ENCODE results near the gene FIGN. TPM values are rescaled to one million over a fixed set of nuclear protein-coding genes. Genes with fewer than 3 reads are reported as not detected.

Gene FIGN
- total RNA-seq (2021; fragmentation: NEBNext Ultra II Directional; extraction: Animal tissue kit (Norgen Biotek cat#: 25700)), result 21.5 and 22.8 TPM in 2 replicates
- polyA plus RNA-seq (2011; rRNA removed), result 5.0 and 6.0 TPM in 2 replicates
- polyA plus RNA-seq (2011; cell fraction: cytosol; rRNA removed), result 5.5 TPM
- polyA plus RNA-seq (2011; cell fraction: nucleus; rRNA removed), result 11.5 TPM
- polyA plus RNA-seq (2012, experiment 1 of 2), result 5.0 to 10.1 TPM (median 7.2 TPM) in 4 replicates
- 0.42 TPM for polyA plus RNA-seq (2012, experiment 2 of 2)
- polyA plus RNA-seq (2013, experiment 1 of 2), result 6.6 TPM
- 6.6 TPM for polyA plus RNA-seq (2013, experiment 2 of 2)
- polyA minus RNA-seq (2011; rRNA and poly(A)+ RNA removed), result 17.7 and 19.0 TPM in 2 replicates
- 10.5 TPM for polyA minus RNA-seq (2011; cell fraction: cytosol; rRNA and poly(A)+ RNA removed)
- 25.1 TPM for polyA minus RNA-seq (2011; cell fraction: nucleus; rRNA and poly(A)+ RNA removed)
- long read RNA-seq, experiment 1, partial matches to known transcripts, result 0 of 6 reads
- long read RNA-seq, experiment 1, other reads (novel, unspliced or antisense), result 6 of 6 reads
- long read RNA-seq, experiment 2, partial matches to known transcripts, result 0 of 4 reads
- long read RNA-seq, experiment 2, other reads (novel, unspliced or antisense), result 4 of 4 reads

GRCh38 chr2:163735685-163736432 lies at the start of gene FIGN:
Gene FIGN, minus strand, starts transcription at chr2:163736008. Its CDS starts 1,081 bp downstream, at chr2:163734927.
- FAIRE-seq (peak; percentile 55), DNase-seq (ENCODE audit: low read depth in 1 of 2, low spot score in 2 of 2) (peak; percentile 70 to 83)
- peak within 1 kb of the TSS; percentile 98; the same call in 1 of the 2 replicates for H4K8ac ChIP-seq (ENCODE audit: extremely low read depth, insufficient read depth, low read length)
- WGBS, 2 experiments (ENCODE audit: extremely low coverage in 1 of 2, insufficient coverage in 1 of 2, insufficient read length in 1 of 2, insufficient replicate concordance in 2 of 2, low coverage in 1 of 2, low lambda C conversion rate in 2 of 2, missing lambda C conversion rate in 1 of 2), result 0% methylated on average over 54 of the region's 54 CpGs; no CpG with 5 or more reads in 1 of the 2 experiments
- peaks cover 0 to 7% (median 1%) of the 10 kb centered on the region in 4 experiments; a peak in 3 of 7 replicates for H3K4me1 ChIP-seq (replicated peaks in 1 of 4; ENCODE audit: control insufficient read depth in 3 of 4, insufficient read depth in 4 of 4, low read length in 3 of 4)
- peak within 1 kb of the TSS; percentile 88 for H4K5ac ChIP-seq (ENCODE audit: insufficient read length, low read depth, low read length)
- peak within 1 kb of the TSS; percentile 54 to 99 (median 80) for H3K4me3 ChIP-seq (ENCODE audit: extremely low read depth in 1 of 4, insufficient read depth in 2 of 4, low read depth in 3 of 4, low read length in 4 of 4)
- ChIA-PET CTCF (ENCODE audit: partially characterized antibody) (interaction anchor here (0.6 to 1.2 kb wide), 7 partner anchors 13 to 805 kb away, joined by 3 to 4 read pairs (median 3); no protein-coding TSS in a partner anchor), POLR2A (ENCODE audit: partially characterized antibody) (interaction anchor here (0.6 to 2.5 kb wide), 19 partner anchors 10 to 886 kb away, joined by 3 to 10 read pairs (median 4); partner anchors contain the start of gene GRB14)
- H3K4ac ChIP-seq (replicated peaks; ENCODE audit: insufficient read length, low read depth, low read length), result no peak within 1 kb of the TSS
- no peak within 1 kb of the TSS for H2AK5ac ChIP-seq (ENCODE audit: low read depth, low read length)
- peaks cover 0 to 47% of the 10 kb centered on the region in 2 experiments; a peak in 3 of 4 replicates for H3K79me2 ChIP-seq (ENCODE audit: control insufficient read depth in 1 of 2, insufficient read depth in 2 of 2, low read length in 2 of 2)
- peaks cover 0 to 1% of the 10 kb centered on the region in 2 experiments for H4K20me1 ChIP-seq (replicated peaks in 1 of 2; ENCODE audit: control insufficient read depth in 1 of 2, insufficient read depth in 2 of 2, low read length in 2 of 2)
- H3K23me2 ChIP-seq (ENCODE audit: low read depth, low read length), result peaks cover 7% of the 10 kb centered on the region
- H2BK15ac ChIP-seq (ENCODE audit: low read length), result no peak within 1 kb of the TSS
- no peaks in the 10 kb centered on the region for H3K36me3 ChIP-seq (ENCODE audit: control insufficient read depth in 2 of 4, insufficient read depth in 4 of 4, low read length in 3 of 4)
- peak within 1 kb of the TSS; percentile 87 to 95 for H3K4me2 ChIP-seq (ENCODE audit: insufficient read depth in 1 of 2, low read depth in 2 of 2, low read length in 2 of 2)
- H3K23ac ChIP-seq (ENCODE audit: insufficient read length), result no peak within 1 kb of the TSS
- peak within 1 kb of the TSS; percentile 31; the same call in 1 of the 2 replicates for H2AFZ ChIP-seq (ENCODE audit: low read length)
- no peak within 1 kb of the TSS for H2BK120ac ChIP-seq (replicated peaks; ENCODE audit: low read depth, low read length)
- H4K91ac ChIP-seq (replicated peaks; ENCODE audit: insufficient read length, low read length), result peak within 1 kb of the TSS; percentile 98
- H3K27ac ChIP-seq (ENCODE audit: low read depth, low read length), result peak within 1 kb of the TSS; percentile 97
- no peak within 1 kb of the TSS for H2BK20ac ChIP-seq (ENCODE audit: low read length)
- no peaks in the 10 kb centered on the region for H3K9me3 ChIP-seq (ENCODE audit: insufficient read depth in 2 of 2, low read depth in 1 of 2, low read length in 1 of 2)
- no peaks in the 10 kb centered on the region for H3K79me1 ChIP-seq (ENCODE audit: low read depth, low read length)
- H2BK5ac ChIP-seq (ENCODE audit: low read depth, low read length), result peak within 1 kb of the TSS; percentile 95
- H3K27me3 ChIP-seq (replicated peaks in 1 of 4; ENCODE audit: control insufficient read depth in 3 of 4, extremely low read depth in 1 of 4, insufficient read depth in 3 of 4, low read length in 3 of 4), result no peaks in the 10 kb centered on the region
- peak within 1 kb of the TSS; percentile 79; the same call in 1 of the 2 replicates for H2BK12ac ChIP-seq (ENCODE audit: low read depth, low read length)
- no peak within 1 kb of the TSS for H3K14ac ChIP-seq (ENCODE audit: insufficient read length)
- H3K18ac ChIP-seq (ENCODE audit: extremely low read depth, low read length), result peak within 1 kb of the TSS; percentile 97
- peak within 1 kb of the TSS; percentile 70 for H3K56ac ChIP-seq (replicated peaks; ENCODE audit: insufficient read length, low read depth, low read length)
- H3K9ac ChIP-seq (replicated peaks in 1 of 4; ENCODE audit: extremely low read depth in 1 of 4, low read depth in 3 of 4, low read length in 3 of 4), result peak within 1 kb of the TSS; percentile 94 to 97 (median 96)
- peak; percentile 74 for TF ChIP-seq YY1 (IDR thresholded peaks at IDR 0.05; ENCODE audit: low read depth, low read length)
- no peak for TF ChIP-seq EGR1 (IDR thresholded peaks at IDR 0.05; ENCODE audit: borderline replicate concordance, low read depth, low read length)
- TF ChIP-seq CHD1 (IDR thresholded peaks at IDR 0.05; ENCODE audit: low read depth, low read length), result no peak
- no peak for TF ChIP-seq SP2 (IDR thresholded peaks at IDR 0.05; ENCODE audit: low read length)
- TF ChIP-seq KDM4A (IDR thresholded peaks at IDR 0.05; ENCODE audit: low read depth, low read length, severe bottlenecking), result peak; percentile 23
- no peak; the same call in none of the 2 replicates for TF ChIP-seq RBBP5 (IDR thresholded peaks at IDR 0.05; ENCODE audit: borderline replicate concordance, low read depth, low read length)
- peak; percentile 89 for TF ChIP-seq TAF1 (IDR thresholded peaks at IDR 0.05; ENCODE audit: low read depth, low read length)
- peak; percentile 67 for TF ChIP-seq NRF1 (IDR thresholded peaks at IDR 0.05; ENCODE audit: low read depth, low read length)
- TF ChIP-seq HDAC2 (IDR thresholded peaks at IDR 0.05; ENCODE audit: borderline replicate concordance in 1 of 2, low read depth in 2 of 2, low read length in 2 of 2), result peak; percentile 40 to 80; a peak in 1 of 4 replicates

All from H1 (cell line).